ENCODE data around the gene UROD. TPM values are rescaled to one million over a fixed set of nuclear protein-coding genes. Genes with fewer than 3 reads are reported as not detected.
"Not testable (repeated sequence)": the region's sequence is repeated elsewhere in the genome, so short reads cannot be mapped to it uniquely, and the experiment has no call there.

UROD gene
- total RNA-seq, 4 donors from 2014 or later, result 76.4 to 104 (median 88.9) TPM

- Histone ChIP-seq H3K4me1 (no peaks in the 10 kb centered on the region), H3K36me3 (no peaks in the 10 kb centered on the region), H3K9me3 (no peaks in the 10 kb centered on the region), H3K27ac (no peak overlapping the region), H3K4me3 (no peak overlapping the region), H3K27me3 (no peaks in the 10 kb centered on the region)
- no peak for TF ChIP-seq POLR2A (IDR thresholded peaks at IDR 0.05)
- TF ChIP-seq, protein P1, sequence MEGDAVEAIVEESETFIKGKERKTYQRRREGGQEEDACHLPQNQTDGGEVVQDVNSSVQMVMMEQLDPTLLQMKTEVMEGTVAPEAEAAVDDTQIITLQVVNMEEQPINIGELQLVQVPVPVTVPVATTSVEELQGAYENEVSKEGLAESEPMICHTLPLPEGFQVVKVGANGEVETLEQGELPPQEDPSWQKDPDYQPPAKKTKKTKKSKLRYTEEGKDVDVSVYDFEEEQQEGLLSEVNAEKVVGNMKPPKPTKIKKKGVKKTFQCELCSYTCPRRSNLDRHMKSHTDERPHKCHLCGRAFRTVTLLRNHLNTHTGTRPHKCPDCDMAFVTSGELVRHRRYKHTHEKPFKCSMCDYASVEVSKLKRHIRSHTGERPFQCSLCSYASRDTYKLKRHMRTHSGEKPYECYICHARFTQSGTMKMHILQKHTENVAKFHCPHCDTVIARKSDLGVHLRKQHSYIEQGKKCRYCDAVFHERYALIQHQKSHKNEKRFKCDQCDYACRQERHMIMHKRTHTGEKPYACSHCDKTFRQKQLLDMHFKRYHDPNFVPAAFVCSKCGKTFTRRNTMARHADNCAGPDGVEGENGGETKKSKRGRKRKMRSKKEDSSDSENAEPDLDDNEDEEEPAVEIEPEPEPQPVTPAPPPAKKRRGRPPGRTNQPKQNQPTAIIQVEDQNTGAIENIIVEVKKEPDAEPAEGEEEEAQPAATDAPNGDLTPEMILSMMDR (IDR thresholded peaks at IDR 0.05), result no peak
- intact Hi-C loops (cut with DNase I; ENCODE audit: low total_unique reads), result no loop called here
- DNase-seq, result no peak
Measured at GRCh38 chr1:44995467-44996238, 16.4 kb upstream of the UROD start.

- Histone ChIP-seq H3K4me3 (no peak overlapping the region), H3K27me3 (no peaks in the 10 kb centered on the region), H3K9me3 (no peaks in the 10 kb centered on the region), H3K4me1 (no peaks in the 10 kb centered on the region), H3K27ac (no peak overlapping the region), H3K36me3 (no peaks in the 10 kb centered on the region)
- intact Hi-C loops (cut with DNase I; ENCODE audit: low total_unique reads), result no loop called here
- TF ChIP-seq POLR2A (IDR thresholded peaks at IDR 0.05), result no peak
- TF ChIP-seq, protein P1 (IDR thresholded peaks at IDR 0.05), result no peak
- DNase-seq, result no peak
Measured at GRCh38 chr1:44999232-44999631, 12.8 kb upstream of the UROD start.

- Histone ChIP-seq H3K4me1 (no peaks in the 10 kb centered on the region), H3K27me3 (no peaks in the 10 kb centered on the region), H3K27ac (no peak overlapping the region), H3K4me3 (no peak overlapping the region), H3K9me3 (no peaks in the 10 kb centered on the region), H3K36me3 (no peaks in the 10 kb centered on the region)
- DNase-seq, result no peak
- intact Hi-C loops (cut with DNase I; ENCODE audit: low total_unique reads), result no loop called here
- TF ChIP-seq POLR2A (IDR thresholded peaks at IDR 0.05), result no peak
- TF ChIP-seq, protein P1 (IDR thresholded peaks at IDR 0.05), result no peak
Measured at GRCh38 chr1:45001011-45001481, 11.0 kb upstream of the UROD start.

GRCh38 chr1:45001576-45001975 lies 10.5 kb upstream of the UROD start:
- H3K4me3 ChIP-seq; H3K27me3 ChIP-seq; DNase-seq; intact Hi-C loops (cut with DNase I; ENCODE audit: low total_unique reads); H3K4me1 ChIP-seq; H3K27ac ChIP-seq; H3K36me3 ChIP-seq; H3K9me3 ChIP-seq: not testable (repeated sequence)

DNA sequence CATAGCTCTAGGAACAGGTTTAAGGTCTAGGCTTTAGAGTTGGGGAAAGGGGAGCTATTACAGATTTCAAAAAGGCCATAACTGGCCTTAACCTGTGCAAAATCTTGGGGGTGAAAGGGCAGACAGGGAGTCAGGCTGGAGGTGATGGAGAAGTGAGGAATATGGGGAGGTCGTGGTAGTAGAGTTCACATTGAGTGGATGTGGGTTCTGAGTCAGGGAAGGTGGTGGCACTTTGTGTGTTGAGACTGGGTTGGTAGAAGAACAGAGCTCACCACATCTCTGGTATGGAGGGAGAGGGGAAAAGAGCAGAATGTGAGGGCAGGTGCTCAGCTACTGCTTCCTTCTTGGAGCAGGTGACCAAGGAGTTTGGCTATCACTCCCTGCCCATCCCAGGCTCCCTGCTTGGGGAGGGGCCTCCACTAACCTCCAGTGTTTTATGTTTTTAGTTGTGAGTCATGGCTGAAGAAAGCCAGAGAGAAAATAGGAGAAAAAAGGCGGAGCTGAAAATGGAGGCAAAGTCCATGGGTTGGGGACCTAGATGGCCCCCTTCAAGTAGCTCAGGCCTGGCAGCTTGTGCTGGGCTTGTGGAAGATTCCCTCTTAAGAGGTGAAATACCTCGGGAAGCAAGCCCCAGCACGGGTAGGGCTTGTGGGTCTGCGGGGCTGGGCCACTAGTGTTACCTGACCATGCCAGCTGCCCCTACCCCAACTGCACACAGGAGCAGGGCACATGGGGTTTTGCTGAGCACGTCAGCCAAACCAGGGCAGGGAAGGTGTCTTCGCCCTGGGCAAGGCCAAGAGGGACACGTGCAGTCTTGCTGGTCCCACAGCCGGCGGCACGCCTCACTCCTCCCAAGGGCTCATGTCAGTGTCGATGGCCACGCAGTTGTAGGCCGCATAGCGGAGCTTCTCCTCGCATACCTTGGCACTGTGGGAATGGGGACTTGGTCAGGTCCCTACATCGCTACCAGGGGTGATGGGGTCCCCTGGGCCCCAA lies 9.1 kb upstream of the UROD start:
- TF ChIP-seq, protein P1 (IDR thresholded peaks at IDR 0.05), result no peak
- TF ChIP-seq POLR2A (IDR thresholded peaks at IDR 0.05), result no peak
- no peaks in the 10 kb centered on the region for H3K36me3 ChIP-seq
- DNase-seq, result no peak
- no peaks in the 10 kb centered on the region for H3K27me3 ChIP-seq
- intact Hi-C loops (cut with DNase I; ENCODE audit: low total_unique reads), result no loop called here
- no peaks in the 10 kb centered on the region for H3K4me1 ChIP-seq
- no peak overlapping the region for H3K4me3 ChIP-seq
- no peak overlapping the region for H3K27ac ChIP-seq
- H3K9me3 ChIP-seq, result no peaks in the 10 kb centered on the region
